Daoy (cell line): Measurements from ENCODE around the gene AURKA. TPM values are rescaled to one million over a fixed set of nuclear protein-coding genes. Genes with fewer than 3 reads are reported as not detected.
"Not testable (repeated sequence)": the region's sequence is repeated elsewhere in the genome, so short reads cannot be mapped to it uniquely, and the experiment has no call there.

ENCODE experiments used
- DNase-seq: peaks from one replicate; pipeline ENCODE4 v3.0.0-alpha.2; 2015; ENCODE audit warnings: low read depth
- total RNA-seq: library from RNA; depleted of rRNA; stranded (reverse); fragments of >200 nt; shearing (Covaris generic); gene quantifications from 2 replicates; pipeline ENCODE4 v1.2.3, GENCODE V29; 2014

Gene AURKA
- total RNA-seq, 1 experiment from 2014 or later, result 137 TPM

GRCh38 chr20:56422076-56422823 lies 30.2 kb upstream of the AURKA start:
- DNase-seq, result peak; percentile 81

- DNase-seq, result no peak
These were observed 29.1 kb upstream of the AURKA start for GRCh38 chr20:56420940-56421688.

GRCh38 chr20:56420028-56420427 lies 28.0 kb upstream of the AURKA start:
- no peak for DNase-seq

GRCh38 chr20:56418385-56418861 lies 26.4 kb upstream of the AURKA start:
- DNase-seq, result no peak

GRCh38 chr20:56417911-56418310 lies 25.9 kb upstream of the AURKA start:
- peak; percentile 42 for DNase-seq

- DNase-seq, result no peak
These were observed 25.4 kb upstream of the AURKA start for GRCh38 chr20:56417402-56417801.

GRCh38 chr20:56414842-56415765 lies 23.1 kb upstream of the AURKA start:
- no peak for DNase-seq

- no peak for DNase-seq
These were observed 20.9 kb upstream of the AURKA start for GRCh38 chr20:56412949-56413348.

- no peak for DNase-seq
These were observed 20.4 kb upstream of the AURKA start for GRCh38 chr20:56412473-56412790.

- peak; percentile 50 for DNase-seq
These were observed 19.9 kb upstream of the AURKA start, which contains the start of gene CASS4 for GRCh38 chr20:56411759-56412472. Gene CASS4 (plus strand): TSS chr20:56412260. CDS start chr20:56412459, 199 bp downstream.

GRCh38 chr20:56411287-56411686 lies 19.3 kb upstream of the AURKA start:
- not testable (repeated sequence) for DNase-seq

GRCh38 chr20:56409956-56410355 lies 17.9 kb upstream of the AURKA start:
- DNase-seq, result no peak

GRCh38 chr20:56409521-56409920 lies 17.5 kb upstream of the AURKA start:
- no peak for DNase-seq

GRCh38 chr20:56406910-56407309 lies 14.9 kb upstream of the AURKA start:
- no peak for DNase-seq

GRCh38 chr20:56405356-56405755 lies 13.3 kb upstream of the AURKA start:
- not testable (repeated sequence) for DNase-seq

GRCh38 chr20:56403465-56403864 lies 11.4 kb upstream of the AURKA start:
- DNase-seq, result no peak

- DNase-seq, result peak; percentile 46
These were observed 8.1 kb upstream of the AURKA start for GRCh38 chr20:56400001-56400640.

- no peak for DNase-seq
These were observed 3.2 kb upstream of the AURKA start for GRCh38 chr20:56395166-56395565.

GRCh38 chr20:56393653-56394052 lies 1.6 kb upstream of the AURKA start:
- DNase-seq, result no peak

GRCh38 chr20:56392881-56393482 lies 967 bp upstream of the AURKA start:
- no peak for DNase-seq
